Activated B cell treated with CpG ODN at 0.5 μM for 24 hours (primary cell): ENCODE measurements around the gene IFNL3. TPM values are rescaled to one million over a fixed set of nuclear protein-coding genes. Genes with fewer than 3 reads are reported as not detected.
"Not testable (repeated sequence)": the region's sequence is repeated elsewhere in the genome, so short reads cannot be mapped to it uniquely, and the experiment has no call there.

Experiments used
- ATAC-seq: fragments of 200-7000 bp; cut with Tn5 transposase; one replicate; pipeline ENCODE4 v1.10.0; 2021; ENCODE audit warnings: low read depth, mild to moderate bottlenecking, moderate library complexity
- CTCF ChIA-PET: fragments of 350-600 bp; sonication (Branson Sonifier 250); formaldehyde crosslinking; loops from one replicate; lab custom pipeline; 2021; ENCODE audit warnings: antibody characterized with exemption; lab: Charles Lee
- POLR2A ChIA-PET: fragments of 350-600 bp; sonication (Branson Sonifier 250); formaldehyde crosslinking; loops from one replicate; lab custom pipeline; 2021; ENCODE audit warnings: antibody characterized with exemption; lab: Charles Lee
- DNase-seq: peaks from one replicate; pipeline ENCODE4 v3.0.0; 2022
- H3K27ac Mint-ChIP-seq: one replicate; pipeline ENCODE4 v1.8.0; 2020; ENCODE audit warnings: mixed read lengths
- H3K27me3 Mint-ChIP-seq: one replicate; pipeline ENCODE4 v1.8.0; 2021; ENCODE audit warnings: mixed read lengths
- H3K36me3 Mint-ChIP-seq: one replicate; pipeline ENCODE4 v1.8.0; 2021; ENCODE audit warnings: low read depth, mixed read lengths
- H3K4me1 Mint-ChIP-seq: one replicate; pipeline ENCODE4 v1.8.0; 2021; ENCODE audit warnings: mixed read lengths
- H3K4me3 Mint-ChIP-seq: one replicate; pipeline ENCODE4 v1.8.0; 2020; ENCODE audit warnings: mild to moderate bottlenecking, mixed read lengths
- H3K9me3 Mint-ChIP-seq: one replicate; pipeline ENCODE4 v1.8.0; 2020; ENCODE audit warnings: mixed read lengths
- CTCF ChIP-seq: fragments of 200-600 bp; IDR thresholded peaks from one replicate; pipeline ENCODE4 v1.8.0; 2022; ENCODE audit warnings: antibody characterized with exemption, mild to moderate bottlenecking
- intact Hi-C: fragments of 100-400 bp; cut with micrococcal nuclease; formaldehyde crosslinking; loops from one replicate; pipeline ENCODE4 v1.15.1; 2024
- total RNA-seq: library from RNA; stranded (reverse); gene quantifications from 2 replicates; pipeline ENCODE4 v1.2.3, GENCODE V29; 2022

The IFNL3 gene
- total RNA-seq, 1 donor from 2014 or later: not detected

GRCh38 chr19:39251081-39251480, 6.3 kb upstream of the IFNL3 start:
- H3K4me3 Mint-ChIP-seq: no peak overlapping the region
- H3K27me3 Mint-ChIP-seq: peaks cover 5% of the 10 kb centered on the region
- ChIA-PET CTCF (no interaction called here), POLR2A (no interaction called here)
- no peaks in the 10 kb centered on the region for H3K36me3 Mint-ChIP-seq
- intact Hi-C loops: no loop called here
- DNase-seq: no peak
- no peak overlapping the region for H3K27ac Mint-ChIP-seq
- ATAC-seq: no peak
- H3K4me1 Mint-ChIP-seq: no peaks in the 10 kb centered on the region
- H3K9me3 Mint-ChIP-seq: no peaks in the 10 kb centered on the region
- TF ChIP-seq CTCF: no peak

DNA sequence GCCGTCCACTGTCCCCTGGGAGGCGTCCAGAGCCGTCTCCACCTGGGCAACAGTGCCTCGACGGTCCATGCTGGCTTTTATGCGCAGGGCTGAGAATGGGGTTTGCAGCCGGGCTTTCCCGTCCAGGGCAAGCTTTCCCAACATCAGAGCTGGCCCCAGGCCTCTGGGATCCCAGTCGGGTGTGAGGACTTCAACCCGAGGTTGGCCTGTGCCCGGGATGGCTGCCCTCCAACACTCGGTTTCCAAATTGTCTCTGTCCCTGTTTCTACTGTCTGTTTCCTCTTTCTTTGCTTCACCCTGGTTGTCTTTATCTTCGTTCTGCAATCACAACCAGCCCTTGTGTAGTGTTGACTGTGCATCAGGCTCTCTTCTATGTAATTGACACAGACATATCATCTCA, 4.0 kb upstream of the IFNL3 start, which contains the start of gene IFNL4:
Gene IFNL4 (minus strand): TSS at position 51 of the 400 bp plus-strand sequence.
- ATAC-seq (no peak), DNase-seq (no peak)
- no peaks in the 10 kb centered on the region for H3K9me3 Mint-ChIP-seq
- H3K27me3 Mint-ChIP-seq: peaks cover 7% of the 10 kb centered on the region
- CTCF ChIA-PET: no interaction called here
- no peak within 1 kb of the TSS for H3K4me3 Mint-ChIP-seq
- H3K27ac Mint-ChIP-seq: no peak within 1 kb of the TSS
- POLR2A ChIA-PET: no interaction called here
- TF ChIP-seq CTCF: no peak
- no peaks in the 10 kb centered on the region for H3K4me1 Mint-ChIP-seq
- H3K36me3 Mint-ChIP-seq: no peaks in the 10 kb centered on the region
- intact Hi-C loops: no loop called here

DNA sequence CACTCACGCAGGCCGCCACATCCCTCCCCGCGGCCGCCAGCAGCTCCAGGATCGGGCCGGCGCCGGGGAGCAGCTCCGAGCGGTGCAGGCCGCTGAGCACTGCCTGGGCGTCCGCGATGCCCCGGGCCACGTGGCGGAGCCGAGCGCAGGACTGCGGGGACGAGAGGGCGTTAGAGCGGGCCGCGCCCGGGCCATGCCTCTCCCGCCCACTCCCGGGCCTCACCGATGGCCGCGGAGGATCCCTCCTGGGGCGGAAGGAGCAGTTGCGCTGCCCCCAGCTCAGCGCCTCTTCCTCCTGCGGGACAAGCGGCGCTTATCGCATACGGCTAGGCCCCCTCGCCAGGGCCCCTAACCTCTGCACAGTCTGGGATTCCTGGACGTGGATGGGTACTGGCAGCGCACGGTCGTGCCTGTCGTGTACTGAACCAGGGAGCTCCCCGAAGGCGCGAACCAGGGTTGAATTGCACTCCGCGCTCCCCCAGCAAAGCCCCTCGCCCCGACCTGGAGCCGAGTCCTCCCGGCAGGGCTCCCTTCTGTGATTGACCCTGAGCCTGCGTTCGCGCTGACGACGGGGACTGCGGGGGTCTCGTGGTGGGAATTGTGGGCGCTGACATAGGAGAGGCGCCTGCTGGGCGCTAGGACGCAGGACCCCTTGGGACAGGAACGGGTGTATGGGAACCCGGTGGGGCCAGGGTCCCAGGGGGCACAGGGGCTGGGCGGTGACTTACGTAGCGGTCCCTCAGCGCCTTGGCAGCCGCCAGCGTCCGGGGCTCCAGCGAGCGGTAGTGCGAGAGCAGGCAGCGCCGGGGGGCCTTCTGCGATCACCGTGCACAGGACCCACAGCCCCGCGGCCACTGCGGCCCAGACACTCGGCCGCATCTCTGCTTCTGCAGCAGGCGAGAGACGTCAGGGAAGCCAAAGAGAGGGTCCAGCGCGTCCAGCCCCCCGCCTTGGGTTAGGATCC, 3.2 kb upstream of the IFNL3 start:
- CTCF ChIA-PET: no interaction called here
- DNase-seq (no peak), ATAC-seq (no peak)
- Mint-ChIP-seq H3K27me3 (peaks cover 8% of the 10 kb centered on the region), H3K4me3 (no peak overlapping the region), H3K9me3 (no peaks in the 10 kb centered on the region), H3K36me3 (no peaks in the 10 kb centered on the region), H3K4me1 (no peaks in the 10 kb centered on the region), H3K27ac (no peak overlapping the region)
- TF ChIP-seq CTCF: no peak
- intact Hi-C loops: no loop called here
- POLR2A ChIA-PET: no interaction called here

- ChIA-PET POLR2A (no interaction called here), CTCF (no interaction called here)
- H3K36me3 Mint-ChIP-seq: no peaks in the 10 kb centered on the region
- DNase-seq: no peak
- H3K27ac Mint-ChIP-seq: no peak overlapping the region
- ATAC-seq: no peak
- no peak overlapping the region for H3K4me3 Mint-ChIP-seq
- H3K9me3 Mint-ChIP-seq: no peaks in the 10 kb centered on the region
- H3K4me1 Mint-ChIP-seq: no peaks in the 10 kb centered on the region
- TF ChIP-seq CTCF: no peak
- peaks cover 8% of the 10 kb centered on the region for H3K27me3 Mint-ChIP-seq
- intact Hi-C loops: no loop called here
Observed at GRCh38 chr19:39246951-39247669, 2.3 kb upstream of the IFNL3 start.

- intact Hi-C loops, H3K4me1 Mint-ChIP-seq, POLR2A ChIA-PET, H3K27ac Mint-ChIP-seq, CTCF ChIA-PET, H3K4me3 Mint-ChIP-seq, H3K9me3 Mint-ChIP-seq, ATAC-seq, H3K27me3 Mint-ChIP-seq, H3K36me3 Mint-ChIP-seq, DNase-seq: not testable (repeated sequence)
Observed at GRCh38 chr19:39245166-39245565, 360 bp upstream of the IFNL3 start.

GRCh38 chr19:39243741-39244140, 1.1 kb downstream of the IFNL3 start:
- H3K4me1 Mint-ChIP-seq, ATAC-seq, H3K4me3 Mint-ChIP-seq, H3K36me3 Mint-ChIP-seq, POLR2A ChIA-PET, CTCF ChIA-PET, H3K27ac Mint-ChIP-seq, H3K27me3 Mint-ChIP-seq, H3K9me3 Mint-ChIP-seq, DNase-seq, intact Hi-C loops: not testable (repeated sequence)
